SK-N-MC (cell line): ENCODE measurements around the gene RPIA.

Experiments
- EZH2 ChIP-seq: fragments of 200-600 bp; sonication (generic); IDR thresholded peaks from one replicate; pipeline ENCODE4 v1.6.1; 2017; ENCODE audit warnings: antibody characterized with exemption
- POLR2AphosphoS5 ChIP-seq: IDR thresholded peaks from 2 replicates; pipeline ENCODE4 v1.6.1; 2012; ENCODE audit warnings: mild to moderate bottlenecking, low read depth, low read length, borderline replicate concordance

DNA sequence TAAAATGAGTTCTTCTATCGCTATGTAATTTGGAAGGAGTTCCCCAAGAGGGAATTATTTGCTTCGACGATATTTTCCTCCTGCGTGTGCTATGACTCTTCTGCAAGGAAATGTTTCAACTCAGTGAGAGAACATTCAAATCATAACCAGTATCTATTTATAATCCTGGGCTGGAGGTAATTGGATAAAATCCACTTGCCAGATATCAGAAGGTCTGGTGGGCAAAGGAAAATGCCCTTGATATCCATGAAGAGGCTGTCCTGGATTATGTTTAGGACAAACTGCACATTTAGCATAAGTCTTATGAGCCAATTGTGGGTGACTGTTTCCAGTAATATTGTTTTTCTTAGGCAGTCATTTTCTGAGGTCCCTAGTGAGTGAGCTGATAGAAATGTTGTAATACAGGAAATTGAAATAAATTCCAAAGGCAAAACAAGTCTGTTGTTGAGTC lies 17.7 kb downstream of the RPIA start:
- TF ChIP-seq POLR2AphosphoS5: no peak
- no peak for TF ChIP-seq EZH2
